WTC11 (cell line): Measurements from ENCODE around the gene TMEM183A.

Experiments used
- CTCF ChIP-seq: fragments of 200-600 bp; IDR thresholded peaks from 2 replicates; pipeline ENCODE4 v1.8.0; 2022; ENCODE audit warnings: antibody characterized with exemption
- ESRRA ChIP-seq: sonication (generic); formaldehyde crosslinking; IDR thresholded peaks from 2 replicates; pipeline ENCODE4 v1.8.1; 2022; ENCODE audit warnings: mild to moderate bottlenecking, missing genetic modification reagents, borderline replicate concordance
- ETV6 ChIP-seq: sonication (generic); formaldehyde crosslinking; IDR thresholded peaks from 2 replicates; pipeline ENCODE4 v1.8.1; 2022; ENCODE audit warnings: mild to moderate bottlenecking, missing genetic modification reagents
- MXD4 ChIP-seq: fragments of 250-450 bp; sonication (Bioruptor Pico); IDR thresholded peaks from 2 replicates; pipeline ENCODE4 v1.8.0; 2021; ENCODE audit warnings: mild to moderate bottlenecking, moderate library complexity, borderline replicate concordance
- NFYB ChIP-seq: sonication (generic); formaldehyde crosslinking; conservative IDR thresholded peaks from 2 replicates; pipeline ENCODE4 v1.8.0; 2022; ENCODE audit warnings: low read depth, missing genetic modification reagents
- NR2C2 ChIP-seq: sonication (generic); formaldehyde crosslinking; IDR thresholded peaks from 2 replicates; pipeline ENCODE4 v1.8.0; 2022; ENCODE audit warnings: mild to moderate bottlenecking, missing genetic modification reagents
- ZNF512 ChIP-seq: sonication (generic); formaldehyde crosslinking; IDR thresholded peaks from 2 replicates; pipeline ENCODE4 v1.8.1; 2022; ENCODE audit warnings: missing genetic modification reagents, borderline replicate concordance
- TF ChIP-seq, protein P1 (sequence below): sonication (generic); formaldehyde crosslinking; IDR thresholded peaks from 2 replicates; pipeline ENCODE4 v1.8.1; 2023; ENCODE audit warnings: mild to moderate bottlenecking, missing genetic modification reagents
- TF ChIP-seq, protein P2 (sequence below): sonication (generic); formaldehyde crosslinking; IDR thresholded peaks from 2 replicates; pipeline ENCODE4 v1.8.1; 2023; ENCODE audit warnings: mild to moderate bottlenecking, moderate library complexity, missing genetic modification reagents
- TF ChIP-seq, protein P3 (sequence below): sonication (generic); formaldehyde crosslinking; IDR thresholded peaks from 2 replicates; pipeline ENCODE4 v1.8.0; 2022; ENCODE audit warnings: mild to moderate bottlenecking, missing genetic modification reagents

DNA sequence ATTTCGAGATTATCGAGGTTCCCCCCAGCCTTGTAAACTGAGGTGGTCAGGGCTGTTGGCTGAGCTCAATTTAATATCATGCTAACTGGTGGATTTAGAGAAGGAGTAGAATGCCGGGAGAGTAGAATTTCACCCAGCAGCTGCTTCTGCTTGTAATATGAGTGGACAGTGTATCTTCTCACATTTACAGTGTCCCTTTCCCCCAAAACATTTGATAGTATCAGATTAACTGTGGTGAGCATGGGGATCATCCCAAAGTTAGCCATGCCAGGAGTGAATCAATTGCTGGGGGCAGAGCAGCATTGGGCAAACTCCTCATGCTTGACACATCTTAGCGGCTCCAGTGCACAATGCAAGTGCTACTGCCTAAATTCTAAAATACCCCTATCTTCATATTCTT lies 9.9 kb downstream of the TMEM183A start:
- TF ChIP-seq CTCF = no peak
- TF ChIP-seq, protein P1, sequence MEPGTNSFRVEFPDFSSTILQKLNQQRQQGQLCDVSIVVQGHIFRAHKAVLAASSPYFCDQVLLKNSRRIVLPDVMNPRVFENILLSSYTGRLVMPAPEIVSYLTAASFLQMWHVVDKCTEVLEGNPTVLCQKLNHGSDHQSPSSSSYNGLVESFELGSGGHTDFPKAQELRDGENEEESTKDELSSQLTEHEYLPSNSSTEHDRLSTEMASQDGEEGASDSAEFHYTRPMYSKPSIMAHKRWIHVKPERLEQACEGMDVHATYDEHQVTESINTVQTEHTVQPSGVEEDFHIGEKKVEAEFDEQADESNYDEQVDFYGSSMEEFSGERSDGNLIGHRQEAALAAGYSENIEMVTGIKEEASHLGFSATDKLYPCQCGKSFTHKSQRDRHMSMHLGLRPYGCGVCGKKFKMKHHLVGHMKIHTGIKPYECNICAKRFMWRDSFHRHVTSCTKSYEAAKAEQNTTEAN (CRISPR knock-in tag) = no peak
- no peak for TF ChIP-seq ESRRA (CRISPR knock-in tag)
- TF ChIP-seq NR2C2 (CRISPR knock-in tag) = no peak
- TF ChIP-seq, protein P2, sequence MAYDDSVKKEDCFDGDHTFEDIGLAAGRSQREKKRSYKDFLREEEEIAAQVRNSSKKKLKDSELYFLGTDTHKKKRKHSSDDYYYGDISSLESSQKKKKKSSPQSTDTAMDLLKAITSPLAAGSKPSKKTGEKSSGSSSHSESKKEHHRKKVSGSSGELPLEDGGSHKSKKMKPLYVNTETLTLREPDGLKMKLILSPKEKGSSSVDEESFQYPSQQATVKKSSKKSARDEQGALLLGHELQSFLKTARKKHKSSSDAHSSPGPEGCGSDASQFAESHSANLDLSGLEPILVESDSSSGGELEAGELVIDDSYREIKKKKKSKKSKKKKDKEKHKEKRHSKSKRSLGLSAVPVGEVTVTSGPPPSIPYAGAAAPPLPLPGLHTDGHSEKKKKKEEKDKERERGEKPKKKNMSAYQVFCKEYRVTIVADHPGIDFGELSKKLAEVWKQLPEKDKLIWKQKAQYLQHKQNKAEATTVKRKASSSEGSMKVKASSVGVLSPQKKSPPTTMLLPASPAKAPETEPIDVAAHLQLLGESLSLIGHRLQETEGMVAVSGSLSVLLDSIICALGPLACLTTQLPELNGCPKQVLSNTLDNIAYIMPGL (CRISPR knock-in tag) = no peak
- no peak for TF ChIP-seq MXD4 (CRISPR knock-in tag)
- TF ChIP-seq, protein P3, sequence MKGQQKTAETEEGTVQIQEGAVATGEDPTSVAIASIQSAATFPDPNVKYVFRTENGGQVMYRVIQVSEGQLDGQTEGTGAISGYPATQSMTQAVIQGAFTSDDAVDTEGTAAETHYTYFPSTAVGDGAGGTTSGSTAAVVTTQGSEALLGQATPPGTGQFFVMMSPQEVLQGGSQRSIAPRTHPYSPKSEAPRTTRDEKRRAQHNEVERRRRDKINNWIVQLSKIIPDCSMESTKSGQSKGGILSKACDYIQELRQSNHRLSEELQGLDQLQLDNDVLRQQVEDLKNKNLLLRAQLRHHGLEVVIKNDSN (CRISPR knock-in tag) = no peak
- TF ChIP-seq ETV6 (CRISPR knock-in tag) = no peak
- no peak for TF ChIP-seq ZNF512 (CRISPR knock-in tag)
- no peak for TF ChIP-seq NFYB
